K562 (cell line): ENCODE measurements around the gene CELA3B. TPM values are rescaled to one million over a fixed set of nuclear protein-coding genes. Genes with fewer than 3 reads are reported as not detected.

Experiments used
- ATAC-seq: fragments of 200-7000 bp; cut with Tn5 transposase; 3 replicates; pipeline ENCODE4 v1.9.1; 2020; ENCODE audit warnings: moderate library complexity
- BruUV-seq: library from RNA; stranded (reverse); fragments of 400-500 nt; replicated peaks from 2 replicates; lab custom pipeline; 2021; lab: Mats Ljungman, UMichigan
- CTCF ChIA-PET: fragments of 300-600 bp; formaldehyde crosslinking; extraction: SDS; loops from one replicate; lab custom pipeline; 2021; ENCODE audit warnings: low intra/inter-chr PET ratio; lab: Yijun Ruan, JAX
- POLR2A ChIA-PET: fragments of 300-600, 350-650 bp; sonication (Branson Sonifier 250); formaldehyde crosslinking; extraction: SDS; loops from one replicate; lab custom pipeline; 2021; ENCODE audit warnings: antibody characterized with exemption, inconsistent platforms; lab: Yijun Ruan, JAX
- DNase-seq, 4 experiments: peaks; one replicate each; pipeline versions ENCODE4 v3.0.0 to v3.0.0-alpha.2; 2011 to 2018; ENCODE audit warnings: low spot score in 3 of 4, mixed read lengths in 3 of 4; ENCODE audit errors: extremely low read depth in 1 of 4
- FAIRE-seq: peaks from 2 replicates; lab custom pipeline; 2011; peaks lifted over from hg19 to GRCh38; lab: Jason Lieb, UNC
- H2AFZ ChIP-seq: 2 replicates; pipeline ENCODE4 v1.6.0; 2011; ENCODE audit warnings: low read depth, low read length, control low read depth, inconsistent platforms
- H3K27ac ChIP-seq: fragments of 200-600 bp; 3 replicates; pipeline ENCODE4 v1.8.0; 2011; ENCODE audit warnings: low read depth, mild to moderate bottlenecking, control low read depth, inconsistent platforms, low read length, moderate library complexity, mixed read lengths; ENCODE audit errors: extremely low read depth
- H3K27me3 ChIP-seq, 2 experiments: fragments of 300-600 bp in 1 of 2; 2 replicates in 1 of 2; 3 replicates in 1 of 2; pipeline versions ENCODE4 v1.6.0 to v1.8.0; 2011; ENCODE audit warnings: inconsistent platforms in 2 of 2, low read length in 2 of 2, mild to moderate bottlenecking in 1 of 2, mixed read lengths in 1 of 2, moderate library complexity in 1 of 2; ENCODE audit not compliant: control insufficient read depth in 2 of 2, insufficient read depth in 2 of 2
- H3K36me3 ChIP-seq: fragments of 300-600 bp; 3 replicates; pipeline ENCODE4 v1.8.0; 2011; ENCODE audit warnings: mild to moderate bottlenecking, low read length, inconsistent platforms; ENCODE audit not compliant: control insufficient read depth, insufficient read depth
- H3K4me1 ChIP-seq, 2 experiments: fragments of 200-600 bp in 1 of 2; replicated peaks in 1 of 2; 2 replicates in 1 of 2; 3 replicates in 1 of 2; pipeline versions ENCODE4 v1.5.1 to v1.8.0; 2011; ENCODE audit warnings: inconsistent platforms in 2 of 2, low read length in 2 of 2, mild to moderate bottlenecking in 1 of 2, mixed read lengths in 1 of 2, moderate library complexity in 1 of 2; ENCODE audit not compliant: control insufficient read depth in 2 of 2, insufficient read depth in 2 of 2
- H3K4me2 ChIP-seq: 2 replicates; pipeline ENCODE4 v1.6.1; 2011; ENCODE audit warnings: low read length, control low read depth, inconsistent platforms, mixed read lengths; ENCODE audit not compliant: insufficient read depth
- H3K4me3 ChIP-seq: fragments of 200-600 bp; sonication (generic), shearing (Covaris generic); 2 replicates; pipeline ENCODE4 v1.5.1; 2016; ENCODE audit warnings: control low read depth, inconsistent platforms
- H3K79me2 ChIP-seq: fragments of 200-600 bp; 3 replicates; pipeline ENCODE4 v1.8.0; 2011; ENCODE audit warnings: low read length, inconsistent platforms; ENCODE audit not compliant: control insufficient read depth, insufficient read depth
- H3K9ac ChIP-seq, 2 experiments: 2 replicates each; pipeline versions ENCODE4 v1.6.0 to v1.6.1; 2011; ENCODE audit warnings: low read depth in 2 of 2, low read length in 2 of 2, control low read depth in 1 of 2, inconsistent platforms in 1 of 2, mild to moderate bottlenecking in 1 of 2, mixed read lengths in 1 of 2; ENCODE audit not compliant: insufficient read depth in 1 of 2
- H3K9me1 ChIP-seq: one replicate; pipeline ENCODE4 v1.6.0; 2011; ENCODE audit warnings: inconsistent platforms, mild to moderate bottlenecking, low read length, moderate library complexity; ENCODE audit not compliant: control insufficient read depth, insufficient read depth
- H3K9me3 ChIP-seq: replicated peaks from 2 replicates; pipeline ENCODE4 v1.5.1; 2011; ENCODE audit warnings: low read depth, low read length, inconsistent platforms; ENCODE audit not compliant: control insufficient read depth, insufficient read depth
- H4K20me1 ChIP-seq: replicated peaks from 2 replicates; pipeline ENCODE4 v1.6.1; 2011; ENCODE audit warnings: low read length, inconsistent platforms, mixed read lengths; ENCODE audit not compliant: control insufficient read depth, insufficient read depth
- ATF4 ChIP-seq: fragments of 450-650 bp; formaldehyde crosslinking; IDR thresholded peaks from 2 replicates; pipeline ENCODE4 v1.4.0; 2022; ENCODE audit warnings: mild to moderate bottlenecking, moderate library complexity
- FOXJ2 ChIP-seq: fragments of 200-800 bp; sonication (Bioruptor generic); IDR thresholded peaks from 2 replicates; pipeline ENCODE4 v1.6.1; 2016; ENCODE audit warnings: missing genetic modification characterization, missing compliant biosample characterization
- GATA2 ChIP-seq: sonication (generic); formaldehyde crosslinking; IDR thresholded peaks from 2 replicates; pipeline ENCODE4 v1.4.0; 2020; ENCODE audit warnings: mild to moderate bottlenecking, missing genetic modification reagents
- HES1 ChIP-seq: fragments of 450-650 bp; IDR thresholded peaks from 2 replicates; pipeline ENCODE4 v1.6.1; 2016; ENCODE audit warnings: low read depth, mild to moderate bottlenecking, moderate library complexity
- MBD1 ChIP-seq: fragments of 250-450 bp; sonication (Bioruptor Pico); IDR thresholded peaks from 2 replicates; pipeline ENCODE4 v1.8.0; 2022; ENCODE audit warnings: inconsistent platforms
- MLLT1 ChIP-seq, 2 experiments: fragments of 450-650 bp; IDR thresholded peaks; 2 replicates each; pipeline ENCODE4 v1.6.1; 2016
- NFIC ChIP-seq: fragments of 450-650 bp; IDR thresholded peaks from 2 replicates; pipeline ENCODE4 v1.6.1; 2017; ENCODE audit warnings: mild to moderate bottlenecking, inconsistent platforms
- NFYB ChIP-seq: IDR thresholded peaks from 2 replicates; pipeline ENCODE4 v1.6.1; 2011; ENCODE audit warnings: mild to moderate bottlenecking, moderate library complexity; ENCODE audit not compliant: insufficient read length; ENCODE audit errors: extremely low read depth
- SRF ChIP-seq, 2 experiments: fragments of 250-450, 450-650 bp in 1 of 2; sonication (Bioruptor Pico) in 1 of 2; sonication (generic) in 1 of 2; formaldehyde crosslinking; IDR thresholded peaks; 2 replicates each; pipeline versions ENCODE4 v1.5.0 to v1.5.1; 2020 to 2022; ENCODE audit warnings: mild to moderate bottlenecking in 1 of 2, missing genetic modification reagents in 1 of 2
- U2AF2 ChIP-seq: fragments of 200-400 bp; formaldehyde crosslinking; optimal IDR thresholded peaks from 2 replicates; pipeline ENCODE3; 2017; ENCODE audit warnings: low read depth, mild to moderate bottlenecking, low read length
- VEZF1 ChIP-seq: fragments of 200-800 bp; sonication (Bioruptor generic); IDR thresholded peaks from 2 replicates; pipeline ENCODE4 v1.6.1; 2017; ENCODE audit warnings: missing genetic modification characterization, missing compliant biosample characterization
- ZBTB26 ChIP-seq: fragments of 450-650 bp; formaldehyde crosslinking; IDR thresholded peaks from 2 replicates; pipeline ENCODE4 v1.4.0; 2022; ENCODE audit warnings: missing genetic modification characterization
- ZNF561 ChIP-seq: fragments of 450-650 bp; formaldehyde crosslinking; conservative IDR thresholded peaks from 2 replicates; pipeline ENCODE4 v1.4.0; 2020; ENCODE audit warnings: mild to moderate bottlenecking, moderate library complexity
- ZNF589 ChIP-seq: fragments of 200-800 bp; sonication (Bioruptor generic); IDR thresholded peaks from 2 replicates; pipeline ENCODE4 v1.6.1; 2016; ENCODE audit warnings: low read depth, missing genetic modification characterization, missing compliant biosample characterization
- whole genome bisulfite sequencing: fragments of 100-300 bp; shearing (Covaris generic); methylation state at CpG from one replicate; pipeline ENCODE4 v1.1.6; 2016; ENCODE audit warnings: low coverage, mixed read lengths; ENCODE audit not compliant: insufficient coverage; ENCODE audit errors: missing lambda C conversion rate; 5-methylcytosine and 5-hydroxymethylcytosine counted together
- in situ Hi-C: fragments of 300-500 bp; cut with MboI; formaldehyde crosslinking; loops from 4 replicates; pipeline ENCODE4 v1.15.0; 2018; ENCODE audit warnings: inconsistent platforms, mixed read lengths
- intact Hi-C: fragments of 100-400 bp; cut with micrococcal nuclease; formaldehyde crosslinking; loops from 2 replicates; pipeline ENCODE4 v1.14.2; 2022
- polyA plus RNA-seq, 8 experiments: library from polyadenylated mRNA; depleted of rRNA in 4 of 8; stranded (reverse) in 5 of 8; unstranded in 3 of 8; fragments of >200 nt; fragmentation: Nextera tagmentation in 2 of 8; fragmentation: Illumina TruSeq in 1 of 8; extraction: Ambion mirVana in 2 of 8; extraction: Trizol in 1 of 8; gene quantifications; 2 replicates each; pipeline versions ENCODE4 v1.2.1 to v1.2.3, GENCODE V29; 2011 to 2014; ENCODE audit warnings: inconsistent platforms in 1 of 8, missing spikeins in 1 of 8
- total RNA-seq, 7 experiments: library from RNA; depleted of rRNA in 6 of 7; stranded (reverse); fragments of >200 nt in 6 of 7; fragmentation: Illumina TruSeq in 2 of 7; extraction: Trizol in 2 of 7; gene quantifications; 2 replicates each; pipeline versions ENCODE4 v1.2.1 to v1.2.3, GENCODE V29; 2011 to 2021; ENCODE audit warnings: low replicate concordance in 1 of 7

CELA3B gene
- total and polyA plus RNA-seq, 9 of the 15 experiments (the other 6 are each of a cell fraction or from before 2014, with no cell fraction given): 3.1 TPM; not detected in 8

GRCh38 chr1:21942464-21942863, 34.4 kb upstream of the CELA3B start:
- ChIA-PET CTCF (no interaction called here), POLR2A (interaction anchor here (0.6 to 1.3 kb wide), 2 partner anchors 13 to 17 kb away, joined by 3 to 4 read pairs; no protein-coding TSS in a partner anchor)
- Histone ChIP-seq H3K27ac (peak overlapping the region; percentile 67; the same call in 1 of the 3 replicates), H3K4me1 (peaks cover 48 to 49% of the 10 kb centered on the region in 2 experiments), H3K36me3 (no peaks in the 10 kb centered on the region), H3K4me2 (no peak overlapping the region), H3K4me3 (no peak overlapping the region), H3K9me1 (no peaks in the 10 kb centered on the region), H3K9ac (peak overlapping the region in 1 of 2 experiments; percentile 27; a peak in 1 of 4 replicates), H2AFZ (peak overlapping the region; percentile 90), H3K79me2 (no peaks in the 10 kb centered on the region; the same call in 2 of the 3 replicates), H4K20me1 (no peaks in the 10 kb centered on the region), H3K27me3 (no peaks in the 10 kb centered on the region), H3K9me3 (no peaks in the 10 kb centered on the region)
- TF ChIP-seq U2AF2: no peak
- peak in 1 of 2 experiments; percentile 49; a peak in 1 of 4 replicates for TF ChIP-seq MLLT1 (IDR thresholded peaks at IDR 0.05)
- no peak for TF ChIP-seq VEZF1 (CRISPR knock-in tag)
- no peak for TF ChIP-seq ZNF589 (CRISPR knock-in tag)
- TF ChIP-seq NFYB: no peak
- TF ChIP-seq ZNF561 (CRISPR knock-in tag): no peak
- TF ChIP-seq FOXJ2 (tag): no peak
- TF ChIP-seq SRF (CRISPR knock-in tag; IDR thresholded peaks at IDR 0.05): 0 out of 4 replicates have a peak, but pooled peaks of 1 of the 2 experiments have one; percentile 29
- TF ChIP-seq GATA2 (CRISPR knock-in tag): no peak
- no peak for TF ChIP-seq ATF4 (CRISPR knock-in tag)
- peak; percentile 88; the same call in 1 of the 2 replicates for TF ChIP-seq MBD1 (CRISPR knock-in tag)
- no peak for TF ChIP-seq ZBTB26 (CRISPR knock-in tag)
- no peak for TF ChIP-seq HES1
- TF ChIP-seq NFIC: no peak
- intact Hi-C loops (no loop called here), in situ Hi-C loops (no loop called here)
- no peak for DNase-seq
- no TSS peak for BruUV-seq
- 63% methylated on average over 10 of the region's 10 CpGs for WGBS
- no peak for FAIRE-seq
- no peak for ATAC-seq
